PC-9 (cell line): Measurements from ENCODE around the gene CRISPLD2. TPM values are rescaled to one million over a fixed set of nuclear protein-coding genes. Genes with fewer than 3 reads are reported as not detected.

Experiments
- BruUV-seq: library from RNA; stranded (reverse); fragments of 400-500 nt; replicated peaks from 2 replicates; lab custom pipeline; 2021; lab: Mats Ljungman, UMichigan
- CTCF ChIA-PET: fragments of 300-600 bp; sonication (Branson Sonifier 250); formaldehyde crosslinking; loops from one replicate; lab custom pipeline; 2022; ENCODE audit warnings: antibody characterized with exemption; lab: Charles Lee
- POLR2A ChIA-PET: fragments of 300-600 bp; sonication (Branson Sonifier 250); formaldehyde crosslinking; loops from one replicate; lab custom pipeline; 2022; ENCODE audit warnings: antibody characterized with exemption; ENCODE audit not compliant: unreplicated experiment; lab: Charles Lee
- DNase-seq, 2 experiments: peaks; one replicate each; pipeline versions ENCODE4 v3.0.0 to v3.0.0-alpha.2; 2015 to 2022; ENCODE audit warnings: mixed read lengths in 1 of 2
- H2AFZ ChIP-seq: fragments of 200-600 bp; sonication (generic); 2 replicates; pipeline ENCODE4 v1.8.1; 2017; ENCODE audit warnings: antibody characterized with exemption
- H3F3A ChIP-seq: fragments of 200-600 bp; sonication (generic); 2 replicates; pipeline ENCODE4 v1.8.1; 2017; ENCODE audit warnings: antibody characterized with exemption, mild to moderate bottlenecking, low read depth; ENCODE audit not compliant: insufficient read depth
- H3K27ac ChIP-seq: fragments of 200-600 bp; sonication (generic); 2 replicates; pipeline ENCODE4 v1.6.1; 2016; ENCODE audit warnings: mixed run types
- H3K27me3 ChIP-seq: fragments of 200-600 bp; sonication (generic); 2 replicates; pipeline ENCODE4 v1.6.1; 2016; ENCODE audit warnings: low read depth, mixed run types; ENCODE audit not compliant: insufficient read depth
- H3K36me3 ChIP-seq: fragments of 200-600 bp; sonication (generic); 2 replicates; pipeline ENCODE4 v1.6.1; 2016; ENCODE audit warnings: low read depth, mixed run types
- H3K4me1 ChIP-seq: fragments of 200-600 bp; sonication (generic); replicated peaks from 2 replicates; pipeline ENCODE4 v1.6.1; 2016; ENCODE audit warnings: mixed run types; ENCODE audit not compliant: insufficient read depth
- H3K4me2 ChIP-seq: fragments of 200-600 bp; sonication (generic); 2 replicates; pipeline ENCODE4 v1.6.1; 2017; ENCODE audit warnings: mixed run types
- H3K4me3 ChIP-seq: fragments of 200-600 bp; sonication (generic); 2 replicates; pipeline ENCODE4 v1.6.1; 2016; ENCODE audit warnings: mixed run types
- H3K79me2 ChIP-seq: fragments of 200-600 bp; sonication (generic); 2 replicates; pipeline ENCODE4 v1.6.1; 2017; ENCODE audit warnings: low read depth, mixed run types
- H3K9me2 ChIP-seq: fragments of 200-600 bp; sonication (generic); 2 replicates; pipeline ENCODE4 v1.8.1; 2017; ENCODE audit warnings: mild to moderate bottlenecking; ENCODE audit not compliant: insufficient read depth
- H3K9me3 ChIP-seq: fragments of 200-600 bp; sonication (generic); 2 replicates; pipeline ENCODE4 v1.8.1; 2016; ENCODE audit warnings: low read depth; ENCODE audit not compliant: insufficient read depth
- H4K20me1 ChIP-seq: fragments of 200-600 bp; sonication (generic); 2 replicates; pipeline ENCODE4 v1.8.1; 2017; ENCODE audit not compliant: insufficient read depth
- EZH2 ChIP-seq: fragments of 200-600 bp; sonication (generic); IDR thresholded peaks from 2 replicates; pipeline ENCODE4 v1.8.0; 2017; ENCODE audit warnings: antibody characterized with exemption, low read depth
- intact Hi-C: fragments of 100-400 bp; cut with micrococcal nuclease; formaldehyde crosslinking; loops from one replicate; pipeline ENCODE4 v1.10.0; 2022; ENCODE audit not compliant: unreplicated experiment
- total RNA-seq: library from RNA; stranded (reverse); gene quantifications from 2 replicates; pipeline ENCODE4 v1.2.3, GENCODE V29; 2021
- TF ChIP-seq, protein P1 (sequence below): fragments of 200-600 bp; sonication (generic); conservative IDR thresholded peaks from 2 replicates; pipeline ENCODE4 v1.6.1; 2017; ENCODE audit warnings: mixed run types, antibody characterized with exemption, mild to moderate bottlenecking, moderate library complexity

The CRISPLD2 gene
- total RNA-seq, 1 experiment from 2014 or later: 18.6 TPM

DNA sequence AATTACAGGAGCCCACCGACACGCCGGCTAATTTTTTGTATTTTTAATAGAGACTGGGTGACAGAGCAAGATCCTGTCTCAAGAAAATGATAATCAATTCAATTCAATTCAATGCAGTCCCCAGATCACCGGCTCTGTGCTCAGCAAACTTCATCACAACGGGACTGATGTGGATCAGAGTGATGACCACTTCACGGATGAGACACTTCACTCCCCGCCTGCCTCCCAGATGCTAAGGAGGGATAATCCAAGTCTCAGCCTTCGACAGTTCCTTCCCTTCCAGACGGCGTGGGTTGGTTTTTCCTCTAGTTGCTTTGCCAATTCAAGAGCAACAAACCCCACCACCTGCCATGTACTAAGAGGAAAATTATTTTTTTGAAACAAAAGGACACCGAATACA is 97.7 kb downstream of the CRISPLD2 start:
- no peaks in the 10 kb centered on the region for H4K20me1 ChIP-seq
- no peak overlapping the region for H3K4me2 ChIP-seq
- no peaks in the 10 kb centered on the region for H3K9me2 ChIP-seq
- no peak overlapping the region for H2AFZ ChIP-seq
- intact Hi-C loops: no loop called here
- no peaks in the 10 kb centered on the region for H3K36me3 ChIP-seq
- POLR2A ChIA-PET: no interaction called here
- no peaks in the 10 kb centered on the region for H3K9me3 ChIP-seq
- no peaks in the 10 kb centered on the region for H3K4me1 ChIP-seq
- no peaks in the 10 kb centered on the region for H3K27me3 ChIP-seq
- no peak overlapping the region for H3K4me3 ChIP-seq
- CTCF ChIA-PET: no interaction called here
- H3K27ac ChIP-seq: no peak overlapping the region
- no TSS peak for BruUV-seq
- no peak for TF ChIP-seq EZH2
- TF ChIP-seq, protein P1, sequence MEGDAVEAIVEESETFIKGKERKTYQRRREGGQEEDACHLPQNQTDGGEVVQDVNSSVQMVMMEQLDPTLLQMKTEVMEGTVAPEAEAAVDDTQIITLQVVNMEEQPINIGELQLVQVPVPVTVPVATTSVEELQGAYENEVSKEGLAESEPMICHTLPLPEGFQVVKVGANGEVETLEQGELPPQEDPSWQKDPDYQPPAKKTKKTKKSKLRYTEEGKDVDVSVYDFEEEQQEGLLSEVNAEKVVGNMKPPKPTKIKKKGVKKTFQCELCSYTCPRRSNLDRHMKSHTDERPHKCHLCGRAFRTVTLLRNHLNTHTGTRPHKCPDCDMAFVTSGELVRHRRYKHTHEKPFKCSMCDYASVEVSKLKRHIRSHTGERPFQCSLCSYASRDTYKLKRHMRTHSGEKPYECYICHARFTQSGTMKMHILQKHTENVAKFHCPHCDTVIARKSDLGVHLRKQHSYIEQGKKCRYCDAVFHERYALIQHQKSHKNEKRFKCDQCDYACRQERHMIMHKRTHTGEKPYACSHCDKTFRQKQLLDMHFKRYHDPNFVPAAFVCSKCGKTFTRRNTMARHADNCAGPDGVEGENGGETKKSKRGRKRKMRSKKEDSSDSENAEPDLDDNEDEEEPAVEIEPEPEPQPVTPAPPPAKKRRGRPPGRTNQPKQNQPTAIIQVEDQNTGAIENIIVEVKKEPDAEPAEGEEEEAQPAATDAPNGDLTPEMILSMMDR: no peak
- no peaks in the 10 kb centered on the region for H3K79me2 ChIP-seq
- no peaks in the 10 kb centered on the region for H3F3A ChIP-seq
- DNase-seq: no peak

DNA sequence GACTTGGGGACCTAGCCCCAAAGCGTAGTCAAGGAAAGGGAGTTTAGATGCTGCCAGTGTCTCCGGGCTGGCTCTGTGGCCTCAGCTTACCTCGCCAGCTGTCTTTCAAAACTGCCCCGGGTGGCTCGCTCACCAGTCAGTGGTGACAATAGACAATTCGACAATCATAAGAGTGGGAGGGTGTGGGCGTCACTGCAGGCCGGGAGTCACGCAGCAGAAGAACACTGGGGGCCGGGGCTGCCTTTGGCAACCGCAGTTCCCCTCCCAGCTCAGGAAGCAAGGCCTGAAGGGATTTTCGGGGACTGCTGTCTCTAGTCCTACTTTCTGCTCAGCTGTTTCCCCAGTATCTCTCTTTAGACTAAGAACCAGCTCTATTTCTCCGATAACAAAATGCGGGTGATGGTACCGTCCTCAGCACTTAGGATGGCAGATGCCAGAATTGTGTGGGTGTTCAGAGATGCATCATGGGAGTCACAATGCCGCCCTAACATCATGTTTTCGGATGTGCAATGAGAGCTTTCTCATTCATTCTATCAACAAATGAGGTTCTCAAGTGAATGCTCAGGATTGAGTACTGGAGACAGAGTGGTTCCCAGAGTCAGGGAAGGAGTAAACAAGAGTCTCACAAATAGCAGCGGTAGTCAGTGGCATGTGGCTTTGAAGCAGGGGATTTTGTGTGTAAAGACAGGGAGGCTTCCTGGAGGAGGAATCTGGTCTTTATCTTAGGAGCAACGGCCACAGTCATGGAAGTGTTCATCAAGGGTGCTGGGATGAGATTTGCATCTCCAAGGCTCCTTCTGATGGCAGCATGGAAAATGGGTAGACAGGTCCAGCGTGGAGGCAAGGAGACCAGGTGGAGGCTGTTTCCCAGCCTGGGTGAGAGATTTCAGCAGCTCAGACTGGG is 98.5 kb downstream of the CRISPLD2 start:
- no TSS peak for BruUV-seq
- Histone ChIP-seq H2AFZ (no peak overlapping the region), H3F3A (no peaks in the 10 kb centered on the region), H3K9me2 (no peaks in the 10 kb centered on the region), H3K9me3 (no peaks in the 10 kb centered on the region), H4K20me1 (no peaks in the 10 kb centered on the region), H3K27me3 (no peaks in the 10 kb centered on the region), H3K4me2 (no peak overlapping the region), H3K4me1 (no peaks in the 10 kb centered on the region), H3K36me3 (no peaks in the 10 kb centered on the region), H3K79me2 (no peaks in the 10 kb centered on the region), H3K27ac (no peak overlapping the region), H3K4me3 (no peak overlapping the region)
- intact Hi-C loops: no loop called here
- CTCF ChIA-PET: no interaction called here
- POLR2A ChIA-PET: no interaction called here
- TF ChIP-seq, protein P1: no peak
- TF ChIP-seq EZH2: no peak
- no peak for DNase-seq

DNA sequence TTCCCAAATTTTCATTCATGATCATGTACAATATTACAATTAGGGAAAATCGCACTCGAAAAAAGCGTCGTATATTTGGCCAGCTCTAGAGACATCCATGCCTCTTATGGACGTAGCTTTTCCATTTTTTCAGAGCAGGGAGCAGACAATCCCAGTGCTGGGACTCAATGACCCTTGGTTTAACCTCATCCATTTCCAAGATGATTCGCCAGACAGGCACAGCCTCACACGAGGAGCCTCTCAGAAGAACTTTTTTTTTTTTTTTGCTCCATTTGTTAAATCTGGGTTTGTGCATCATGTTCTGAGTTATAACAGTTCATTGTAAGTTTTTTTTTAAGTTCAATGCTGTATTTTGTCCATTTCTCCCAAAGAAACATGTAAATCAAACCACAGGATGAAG is 99.5 kb downstream of the CRISPLD2 start:
- H3K4me1 ChIP-seq: no peaks in the 10 kb centered on the region
- H4K20me1 ChIP-seq: no peaks in the 10 kb centered on the region
- no peak overlapping the region for H3K4me2 ChIP-seq
- H3K36me3 ChIP-seq: no peaks in the 10 kb centered on the region
- H3K9me2 ChIP-seq: no peaks in the 10 kb centered on the region
- H3F3A ChIP-seq: no peaks in the 10 kb centered on the region
- no peak for DNase-seq
- TF ChIP-seq EZH2: no peak
- TF ChIP-seq, protein P1: no peak
- no peaks in the 10 kb centered on the region for H3K9me3 ChIP-seq
- BruUV-seq: no TSS peak
- CTCF ChIA-PET: no interaction called here
- no peak overlapping the region for H2AFZ ChIP-seq
- no peak overlapping the region for H3K27ac ChIP-seq
- intact Hi-C loops: no loop called here
- H3K4me3 ChIP-seq: no peak overlapping the region
- POLR2A ChIA-PET: no interaction called here
- no peaks in the 10 kb centered on the region for H3K27me3 ChIP-seq
- H3K79me2 ChIP-seq: no peaks in the 10 kb centered on the region
